ENCODE results near the gene FRY.

Gene FRY

DNA sequence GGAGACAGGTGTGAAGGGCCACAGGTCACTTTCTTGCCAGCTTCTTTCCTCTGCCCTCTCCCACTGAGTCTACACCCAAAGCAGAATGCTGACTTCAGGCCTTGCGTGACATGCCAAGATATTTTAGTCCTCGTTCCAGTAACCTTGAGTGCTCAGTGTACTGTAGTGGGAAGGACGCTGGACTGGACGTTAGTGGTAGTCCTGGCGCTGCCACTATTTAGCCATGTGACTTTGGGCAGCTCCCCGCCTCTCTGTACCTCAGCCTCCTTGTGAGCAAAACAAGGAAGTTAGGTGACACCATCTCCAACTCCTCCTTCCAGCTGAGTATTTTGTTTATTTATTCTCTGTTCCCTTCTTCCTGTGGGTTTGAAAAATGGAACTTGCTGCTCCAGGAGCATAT, 86.1 kb downstream of the FRY start:
- TF ChIP-seq, protein P1, sequence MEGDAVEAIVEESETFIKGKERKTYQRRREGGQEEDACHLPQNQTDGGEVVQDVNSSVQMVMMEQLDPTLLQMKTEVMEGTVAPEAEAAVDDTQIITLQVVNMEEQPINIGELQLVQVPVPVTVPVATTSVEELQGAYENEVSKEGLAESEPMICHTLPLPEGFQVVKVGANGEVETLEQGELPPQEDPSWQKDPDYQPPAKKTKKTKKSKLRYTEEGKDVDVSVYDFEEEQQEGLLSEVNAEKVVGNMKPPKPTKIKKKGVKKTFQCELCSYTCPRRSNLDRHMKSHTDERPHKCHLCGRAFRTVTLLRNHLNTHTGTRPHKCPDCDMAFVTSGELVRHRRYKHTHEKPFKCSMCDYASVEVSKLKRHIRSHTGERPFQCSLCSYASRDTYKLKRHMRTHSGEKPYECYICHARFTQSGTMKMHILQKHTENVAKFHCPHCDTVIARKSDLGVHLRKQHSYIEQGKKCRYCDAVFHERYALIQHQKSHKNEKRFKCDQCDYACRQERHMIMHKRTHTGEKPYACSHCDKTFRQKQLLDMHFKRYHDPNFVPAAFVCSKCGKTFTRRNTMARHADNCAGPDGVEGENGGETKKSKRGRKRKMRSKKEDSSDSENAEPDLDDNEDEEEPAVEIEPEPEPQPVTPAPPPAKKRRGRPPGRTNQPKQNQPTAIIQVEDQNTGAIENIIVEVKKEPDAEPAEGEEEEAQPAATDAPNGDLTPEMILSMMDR (IDR thresholded peaks at IDR 0.05; ENCODE audit: insufficient read depth, low read length, missing control alignments), result no peak
- ChIA-PET POLR2A (no interaction called here), CTCF (interaction anchor here (0.8 kb wide), 1 partner anchor 47 kb away, joined by 3 read pairs; no protein-coding TSS in a partner anchor)
- no peak for DNase-seq (ENCODE audit: low read depth, low spot score)
- no peak overlapping the region for H3K4me3 ChIP-seq (ENCODE audit: low read depth, low read length)

- ChIA-PET POLR2A (no interaction called here), CTCF (no interaction called here)
- DNase-seq (ENCODE audit: low read depth, low spot score), result no peak
- TF ChIP-seq, protein P1 (IDR thresholded peaks at IDR 0.05; ENCODE audit: insufficient read depth, low read length, missing control alignments), result no peak
- H3K4me3 ChIP-seq (ENCODE audit: low read depth, low read length), result no peak overlapping the region
These were observed 89.7 kb downstream of the FRY start for GRCh38 chr13:32121316-32121715.

- POLR2A ChIA-PET, result interaction anchor here (0.6 kb wide), 1 partner anchor 79 kb away, joined by 3 read pairs; no protein-coding TSS in a partner anchor
- H3K4me3 ChIP-seq (ENCODE audit: low read depth, low read length), result no peak overlapping the region
- TF ChIP-seq, protein P1 (IDR thresholded peaks at IDR 0.05; ENCODE audit: insufficient read depth, low read length, missing control alignments), result no peak
- CTCF ChIA-PET, result interaction anchor here (1.1 to 1.2 kb wide), 2 partner anchors 41 to 215 kb away, joined by 3 read pairs; no protein-coding TSS in a partner anchor
- DNase-seq (ENCODE audit: low read depth, low spot score), result no peak
These were observed 93.2 kb downstream of the FRY start for GRCh38 chr13:32124743-32125142.

GRCh38 chr13:32125221-32125689, 93.7 kb downstream of the FRY start:
- H3K4me3 ChIP-seq (ENCODE audit: low read depth, low read length), result no peak overlapping the region
- TF ChIP-seq, protein P1 (IDR thresholded peaks at IDR 0.05; ENCODE audit: insufficient read depth, low read length, missing control alignments), result no peak
- POLR2A ChIA-PET, result interaction anchor here (0.6 kb wide), 1 partner anchor 79 kb away, joined by 3 read pairs; no protein-coding TSS in a partner anchor
- CTCF ChIA-PET, result interaction anchor here (1.1 to 1.2 kb wide), 2 partner anchors 40 to 215 kb away, joined by 3 read pairs; no protein-coding TSS in a partner anchor
- DNase-seq (ENCODE audit: low read depth, low spot score), result no peak

DNA sequence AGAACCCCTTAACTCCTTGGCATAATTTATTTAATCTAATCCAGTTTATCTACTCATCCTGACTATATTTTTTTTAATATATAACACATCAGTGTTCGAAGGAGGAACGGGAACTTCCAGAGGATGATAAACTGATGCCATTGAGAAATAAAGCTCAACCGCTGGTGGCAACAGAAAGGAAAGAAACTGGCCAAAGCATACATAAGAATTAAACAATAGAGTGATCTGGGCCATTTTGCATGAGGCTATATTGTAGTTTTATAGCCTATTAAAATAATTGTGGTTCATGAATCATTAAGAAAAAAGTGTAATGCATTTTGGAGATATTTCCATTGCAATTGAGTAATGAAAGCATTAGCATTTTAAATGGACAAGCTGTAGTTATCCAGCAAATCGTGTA, 94.2 kb downstream of the FRY start:
- DNase-seq (ENCODE audit: low read depth, low spot score), result no peak
- ChIA-PET CTCF (interaction anchor here (0.9 to 1.2 kb wide), 2 partner anchors 40 to 456 kb away, joined by 3 read pairs; no protein-coding TSS in a partner anchor), POLR2A (no interaction called here)
- TF ChIP-seq, protein P1 (IDR thresholded peaks at IDR 0.05; ENCODE audit: insufficient read depth, low read length, missing control alignments), result no peak
- no peak overlapping the region for H3K4me3 ChIP-seq (ENCODE audit: low read depth, low read length)

DNA sequence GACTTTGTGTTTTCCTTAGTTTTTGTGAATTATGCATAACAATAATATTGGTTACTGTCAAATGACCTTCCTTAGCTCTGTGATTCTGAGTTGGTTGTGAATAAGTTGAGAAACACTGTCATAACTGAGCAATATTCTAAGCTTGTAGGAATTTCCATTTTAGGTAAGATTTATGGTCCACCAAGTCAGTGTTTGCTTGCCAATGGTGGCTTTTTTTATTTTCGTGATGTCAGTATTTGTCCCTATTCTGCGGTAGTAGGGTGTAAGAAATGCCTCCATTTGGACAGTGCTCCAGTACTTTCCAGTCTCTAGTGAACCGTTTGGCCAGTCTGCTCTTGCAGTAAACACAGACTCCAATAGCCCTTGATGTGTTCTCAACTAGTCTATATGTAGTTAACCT, 94.7 kb downstream of the FRY start:
- H3K4me3 ChIP-seq (ENCODE audit: low read depth, low read length), result no peak overlapping the region
- ChIA-PET CTCF (interaction anchor here (0.9 kb wide), 1 partner anchor 456 kb away, joined by 3 read pairs; no protein-coding TSS in a partner anchor), POLR2A (no interaction called here)
- DNase-seq (ENCODE audit: low read depth, low spot score), result no peak
- TF ChIP-seq, protein P1 (IDR thresholded peaks at IDR 0.05; ENCODE audit: insufficient read depth, low read length, missing control alignments), result no peak

Data from AG04449 (cell line).